Hepatic stellate cell (primary cell): ENCODE measurements around the gene LRCH2.

Experiments used
- DNase-seq: peaks from one replicate; pipeline ENCODE4 v3.0.0; 2011; ENCODE audit warnings: low spot score

The LRCH2 gene

GRCh38 chrX:115204040-115204439 is 29.9 kb downstream of the LRCH2 start:
- DNase-seq: no peak

- no peak for DNase-seq
Measured at GRCh38 chrX:115192244-115192700, 41.6 kb downstream of the LRCH2 start.

DNA sequence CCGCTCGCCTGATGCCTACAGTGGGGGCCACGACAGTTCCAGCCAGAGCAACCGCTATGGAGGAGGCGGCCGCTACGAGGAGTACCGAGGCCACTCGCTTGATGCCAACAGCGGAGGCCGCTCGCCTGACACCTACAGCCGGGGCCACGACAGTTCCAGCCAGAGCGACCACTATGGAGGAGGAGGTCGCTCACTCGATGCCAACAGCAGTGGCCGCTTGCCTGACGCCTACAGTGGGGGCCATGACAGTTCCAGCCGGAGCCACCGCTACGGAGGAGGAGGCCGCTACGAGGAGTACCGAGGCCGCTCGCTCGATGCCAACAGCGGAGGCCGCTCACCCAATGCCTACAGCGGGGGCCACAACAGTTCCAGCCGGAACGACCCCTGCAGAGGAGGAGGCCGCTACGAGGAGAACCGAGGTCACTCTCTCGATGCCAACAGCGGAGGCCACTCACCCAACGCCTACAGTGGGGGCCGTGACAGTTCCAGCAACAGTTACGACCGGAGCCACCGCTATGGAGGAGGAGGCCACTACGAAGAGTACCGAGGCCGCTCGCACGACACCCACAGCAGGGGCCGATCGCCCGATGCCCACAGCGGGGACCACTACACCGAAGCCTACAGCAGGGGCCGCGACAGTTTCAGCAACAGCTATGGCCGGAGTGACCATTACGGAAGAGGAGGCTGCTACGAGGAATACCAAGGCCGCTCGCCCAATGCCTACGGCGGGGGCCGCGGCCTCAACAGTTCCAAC is 42.2 kb downstream of the LRCH2 start:
- no peak for DNase-seq

DNA sequence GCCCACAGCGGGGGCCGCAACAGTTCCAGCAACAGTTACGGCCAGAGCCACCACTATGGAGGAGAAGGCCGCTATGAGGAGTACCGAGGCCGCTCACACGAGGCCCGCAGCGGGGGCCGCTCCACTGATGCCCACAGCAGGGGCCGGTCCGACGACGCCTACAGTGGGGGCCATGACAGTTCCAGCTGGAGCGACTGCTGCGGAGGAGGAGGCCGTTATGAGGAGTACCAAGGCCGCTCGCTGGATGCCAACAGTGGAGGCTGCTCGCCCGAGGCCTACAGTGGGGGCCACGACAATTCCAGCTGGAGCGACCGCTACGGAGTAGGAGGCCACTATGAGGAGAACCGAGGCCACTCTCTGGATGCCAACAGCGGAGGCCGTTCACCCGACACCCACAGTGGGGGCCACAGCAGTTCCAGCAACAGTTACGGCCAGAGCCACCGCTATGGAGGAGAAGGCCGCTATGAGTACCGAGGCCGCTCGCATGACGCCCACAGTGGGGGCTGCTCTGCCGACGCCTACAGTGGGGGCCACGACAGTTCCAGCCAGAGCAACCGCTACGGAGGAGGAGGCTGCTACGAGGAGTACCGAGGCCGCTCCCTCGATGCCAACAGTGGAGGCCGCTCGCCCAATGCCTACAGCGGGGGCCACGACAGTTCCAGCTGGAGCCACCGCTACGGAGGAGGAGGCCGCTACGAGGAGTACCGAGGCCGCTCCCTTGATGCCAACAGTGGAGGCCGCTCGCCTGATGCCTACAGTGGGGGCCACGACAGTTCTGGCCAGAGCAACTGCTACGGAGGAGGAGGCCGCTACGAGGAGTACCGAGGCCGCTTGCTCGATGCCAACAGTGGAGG is 43.0 kb downstream of the LRCH2 start:
- no peak for DNase-seq

- no peak for DNase-seq
Measured at GRCh38 chrX:115189646-115190635, 44.0 kb downstream of the LRCH2 start.

GRCh38 chrX:115189110-115189509 is 44.8 kb downstream of the LRCH2 start, which contains the start of gene RBMXL3:
Gene RBMXL3 (plus strand): TSS chrX:115189410. CDS start chrX:115189442, 32 bp downstream.
- DNase-seq: no peak

DNA sequence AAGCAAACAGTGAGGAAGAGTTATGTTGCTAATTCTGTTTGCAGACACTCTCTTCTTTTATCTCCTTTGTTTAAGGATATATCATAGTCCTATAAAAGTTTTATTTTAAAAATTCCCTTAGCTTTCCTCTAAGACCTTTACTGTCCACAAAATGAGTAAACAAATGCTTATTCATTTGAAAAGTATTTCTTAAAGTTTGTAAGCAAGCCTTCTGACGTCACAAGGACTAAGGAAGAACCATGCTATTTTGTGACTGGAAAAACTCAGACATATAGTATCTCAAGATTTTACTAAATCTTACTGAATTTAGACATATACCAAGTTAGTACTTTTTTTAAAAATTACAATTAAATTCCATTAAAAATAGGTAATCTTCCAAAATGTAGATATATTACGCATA is 49.9 kb downstream of the LRCH2 start:
- no peak for DNase-seq

- no peak for DNase-seq
Measured at GRCh38 chrX:115178473-115178872, 55.4 kb downstream of the LRCH2 start.

- DNase-seq: no peak
Measured at GRCh38 chrX:115177932-115178331, 56.0 kb downstream of the LRCH2 start.

DNA sequence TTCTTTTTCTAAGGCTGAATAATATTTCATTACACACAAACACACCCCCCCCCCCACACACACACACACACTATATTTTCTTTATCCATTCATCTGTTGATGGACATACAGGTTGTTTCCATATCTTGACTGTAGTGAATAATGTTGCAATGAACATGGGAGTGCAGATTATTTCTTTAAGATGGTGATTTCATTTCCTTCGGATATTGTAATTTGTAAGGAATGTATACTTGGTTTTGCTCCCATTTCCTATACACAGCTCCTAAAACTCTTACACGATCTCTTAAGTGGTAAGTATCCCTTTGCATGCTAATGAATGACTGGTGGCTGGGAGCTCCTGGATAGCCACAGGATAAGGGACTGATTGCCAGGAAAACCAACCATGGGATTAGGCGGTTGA is 59.3 kb downstream of the LRCH2 start:
- no peak for DNase-seq

DNA sequence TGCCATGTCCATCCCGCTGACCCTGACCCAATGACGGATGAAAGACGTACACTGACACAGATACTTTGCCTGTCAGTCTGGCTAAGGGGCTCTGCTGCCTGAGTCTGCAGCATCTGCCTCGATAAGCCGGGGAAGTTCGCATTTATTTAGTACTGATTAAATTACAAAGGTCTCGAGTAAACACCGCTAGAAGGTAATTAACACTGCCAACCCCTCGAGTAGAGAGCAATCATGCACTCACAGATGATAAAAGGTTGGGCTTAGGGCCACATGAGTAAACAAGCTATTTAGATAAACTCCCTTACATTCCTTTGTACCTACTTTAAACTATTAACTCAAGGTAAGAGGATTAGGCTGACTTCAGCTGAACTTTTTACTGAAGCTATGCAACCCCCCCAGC is 60.7 kb downstream of the LRCH2 start:
- DNase-seq: no peak

GRCh38 chrX:115147220-115147619 is 86.7 kb downstream of the LRCH2 start:
- peak; percentile 1 for DNase-seq

DNA sequence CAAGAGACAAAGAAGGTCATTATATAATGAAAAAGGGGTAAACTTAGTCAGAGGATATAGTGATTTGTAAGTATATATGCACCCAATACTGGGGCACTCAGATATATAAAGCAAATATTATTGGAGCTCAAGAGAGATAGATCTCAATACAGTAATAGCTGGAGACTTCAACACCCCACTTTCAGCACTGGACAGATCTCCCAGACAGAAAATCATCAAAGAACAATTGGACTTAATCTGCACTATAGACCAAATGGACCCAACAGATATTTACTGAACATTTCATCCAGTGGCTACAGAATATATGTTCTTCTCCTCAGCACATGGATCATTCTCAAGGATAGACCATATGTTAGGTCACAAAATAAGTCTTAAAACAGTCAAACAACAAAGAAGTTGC is 91.8 kb downstream of the LRCH2 start:
- no peak for DNase-seq

GRCh38 chrX:115138040-115138439 is 95.9 kb downstream of the LRCH2 start:
- DNase-seq: no peak

GRCh38 chrX:115134382-115134781 is 99.5 kb downstream of the LRCH2 start:
- no peak for DNase-seq

DNA sequence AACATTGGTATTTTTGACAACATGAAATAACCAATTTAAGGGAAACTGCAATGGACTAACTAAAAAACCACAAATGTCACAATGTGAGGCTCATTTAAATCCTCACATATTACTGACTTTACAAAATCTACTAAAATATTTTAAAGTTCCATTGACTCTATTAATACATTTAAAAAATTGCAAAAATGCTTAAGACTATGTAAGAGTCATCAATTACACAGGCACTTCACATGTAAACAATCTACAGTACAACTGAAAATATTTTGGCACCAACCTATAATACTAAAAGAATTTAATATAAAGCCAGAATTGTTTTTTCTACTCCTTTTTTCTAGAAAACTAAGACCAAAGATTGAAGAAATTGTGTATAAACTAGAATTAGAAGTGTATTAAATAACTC is 121.5 kb downstream of the LRCH2 start:
- no peak for DNase-seq

DNA sequence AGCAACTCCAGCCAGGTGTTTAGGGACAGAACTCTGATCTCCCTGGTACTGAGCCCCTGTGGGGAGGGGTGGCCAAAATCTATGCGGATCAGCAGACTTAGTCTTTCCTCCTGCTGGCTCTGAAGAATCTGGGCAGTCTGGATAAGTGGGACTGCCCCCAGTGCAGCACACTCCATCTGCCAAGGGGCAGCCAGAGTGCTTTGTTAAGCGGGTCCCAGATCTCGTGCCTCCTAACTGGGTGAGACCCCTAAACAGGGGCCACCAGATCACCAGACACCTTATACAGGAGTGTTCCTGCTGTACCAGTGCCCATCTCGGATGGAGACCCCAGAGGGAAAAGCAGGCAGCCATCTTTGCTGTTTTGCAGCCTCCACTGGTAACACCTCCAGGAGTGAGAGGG is 135.0 kb downstream of the LRCH2 start:
- no peak for DNase-seq

GRCh38 chrX:115093191-115093590 is 140.7 kb downstream of the LRCH2 start:
- no peak for DNase-seq

DNA sequence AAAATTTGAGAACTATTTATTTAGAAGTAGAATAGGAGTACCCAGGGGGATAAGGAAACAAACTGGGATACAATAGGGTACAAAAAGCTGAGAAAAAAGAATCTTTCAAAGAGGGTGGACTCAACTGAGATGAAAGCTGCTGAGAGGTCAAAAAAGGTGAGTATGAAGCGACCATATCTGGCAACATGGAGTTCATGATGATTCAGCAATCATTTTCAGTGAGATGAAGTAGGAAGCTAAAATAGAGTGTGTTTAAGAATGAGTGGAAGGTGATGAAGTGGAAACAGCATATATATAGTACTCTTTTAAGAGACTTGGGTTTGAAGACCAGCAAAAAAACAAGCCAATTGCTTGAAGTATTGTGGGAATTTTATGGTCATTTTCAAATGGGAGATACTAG is 144.5 kb downstream of the LRCH2 start:
- DNase-seq: no peak

DNA sequence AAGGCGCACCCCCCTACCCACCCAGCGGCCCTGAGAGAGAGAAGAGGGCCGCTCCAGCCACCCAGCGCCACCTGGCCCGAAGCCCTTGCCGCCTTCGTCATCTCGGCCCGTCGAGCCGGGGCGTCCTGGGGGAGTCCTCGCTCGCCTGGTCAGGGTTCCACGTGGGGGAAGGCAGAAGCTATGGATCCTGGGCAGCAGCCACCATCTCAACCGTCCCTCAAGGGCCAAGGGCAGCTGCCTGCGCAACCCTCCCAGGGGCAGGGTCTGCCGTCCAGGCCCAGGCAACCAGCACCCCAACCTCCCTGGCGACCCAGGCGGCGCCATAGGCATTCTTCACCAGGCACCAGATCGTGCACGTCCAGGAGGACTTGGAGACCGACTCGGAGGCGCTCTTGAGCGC is 165.0 kb downstream of the LRCH2 start:
- DNase-seq: no peak

DNA sequence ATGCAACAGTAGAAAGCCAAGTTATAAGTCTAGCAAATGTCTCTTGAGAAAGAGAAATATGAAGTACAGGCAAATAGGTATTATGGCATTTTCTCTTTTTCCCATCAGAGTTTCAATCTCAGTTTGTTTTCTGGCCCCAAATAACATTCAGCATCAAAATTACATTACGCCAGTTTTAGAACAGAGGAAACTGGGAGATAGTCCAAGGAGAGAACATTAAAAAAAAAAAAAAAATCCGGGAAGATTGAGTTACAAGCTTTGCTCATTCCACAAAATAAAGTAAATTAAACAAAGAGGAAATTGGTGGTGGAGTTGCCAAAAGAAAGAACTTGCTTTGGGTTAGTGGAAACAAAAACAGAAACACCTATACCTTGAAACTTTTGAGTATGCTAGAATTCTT is 166.1 kb downstream of the LRCH2 start:
- DNase-seq: no peak

GRCh38 chrX:115065304-115065703 is 168.6 kb downstream of the LRCH2 start:
- DNase-seq: no peak
